SKM-1 treated with dmso at 0.1 percent for 144 hours (cell line): ENCODE measurements around the gene SLC25A26.

Experiments used
- DNase-seq: peaks from one replicate; lab custom pipeline; 2025; ENCODE audit not compliant: unreplicated experiment; lab: John Stamatoyannopoulos, UW

SLC25A26 gene

GRCh38 chr3:66220602-66221377 is at the start of gene SLC25A26:
SLC25A26 (plus strand) TSS chr3:66221001; CDS start chr3:66221095, 94 bp downstream.
- DNase-seq: peak; percentile 94

GRCh38 chr3:66172394-66172793 is 48.4 kb upstream of the SLC25A26 start:
- DNase-seq: no peak

- DNase-seq: no peak
Observed at GRCh38 chr3:66177026-66177425, 43.8 kb upstream of the SLC25A26 start.

- no peak for DNase-seq
Observed at GRCh38 chr3:66178206-66178605, 42.6 kb upstream of the SLC25A26 start.

- DNase-seq: no peak
Observed at GRCh38 chr3:66179793-66180192, 41.0 kb upstream of the SLC25A26 start.

GRCh38 chr3:66181764-66182163 is 39.0 kb upstream of the SLC25A26 start:
- no peak for DNase-seq

GRCh38 chr3:66182246-66182645 is 38.6 kb upstream of the SLC25A26 start:
- no peak for DNase-seq

GRCh38 chr3:66186545-66186944 is 34.3 kb upstream of the SLC25A26 start:
- DNase-seq: no peak

- DNase-seq: no peak
Observed at GRCh38 chr3:66195347-66195783, 25.4 kb upstream of the SLC25A26 start.

- no peak for DNase-seq
Observed at GRCh38 chr3:66196633-66197032, 24.2 kb upstream of the SLC25A26 start.

GRCh38 chr3:66198437-66199088 is 22.2 kb upstream of the SLC25A26 start:
- no peak for DNase-seq

- no peak for DNase-seq
Observed at GRCh38 chr3:66199089-66199473, 21.7 kb upstream of the SLC25A26 start.

- DNase-seq: no peak
Observed at GRCh38 chr3:66200147-66200546, 20.7 kb upstream of the SLC25A26 start.

- DNase-seq: no peak
Observed at GRCh38 chr3:66200786-66201185, 20.0 kb upstream of the SLC25A26 start.

- no peak for DNase-seq
Observed at GRCh38 chr3:66203275-66203674, 17.5 kb upstream of the SLC25A26 start.

GRCh38 chr3:66206806-66207205 is 14.0 kb upstream of the SLC25A26 start:
- no peak for DNase-seq

- no peak for DNase-seq
Observed at GRCh38 chr3:66208189-66208588, 12.6 kb upstream of the SLC25A26 start.

GRCh38 chr3:66210687-66211295 is 10.0 kb upstream of the SLC25A26 start:
- DNase-seq: no peak

- no peak for DNase-seq
Observed at GRCh38 chr3:66211779-66212178, 9.0 kb upstream of the SLC25A26 start.

- no peak for DNase-seq
Observed at GRCh38 chr3:66215106-66215505, 5.7 kb upstream of the SLC25A26 start.

GRCh38 chr3:66220066-66220465 is 735 bp upstream of the SLC25A26 start:
- DNase-seq: no peak

GRCh38 chr3:66224220-66224619 is 3.4 kb downstream of the SLC25A26 start:
- DNase-seq: no peak
